C4-2B (cell line): ENCODE results near the gene RTBDN.
A peak's percentile ranks its signal among the peaks of the same experiment; 100 is the strongest.

ENCODE experiments used
- H3K27ac ChIP-seq: fragments of 450-650 bp; 2 replicates; pipeline ENCODE4 v1.5.1; 2017
- CTCF ChIP-seq: fragments of 450-650 bp; conservative IDR thresholded peaks from 2 replicates; pipeline ENCODE4 v1.5.1; 2017; ENCODE audit warnings: mild to moderate bottlenecking
- ZFX ChIP-seq: fragments of 450-650 bp; IDR thresholded peaks from 2 replicates; pipeline ENCODE4 v1.6.1; 2017

The RTBDN gene

DNA sequence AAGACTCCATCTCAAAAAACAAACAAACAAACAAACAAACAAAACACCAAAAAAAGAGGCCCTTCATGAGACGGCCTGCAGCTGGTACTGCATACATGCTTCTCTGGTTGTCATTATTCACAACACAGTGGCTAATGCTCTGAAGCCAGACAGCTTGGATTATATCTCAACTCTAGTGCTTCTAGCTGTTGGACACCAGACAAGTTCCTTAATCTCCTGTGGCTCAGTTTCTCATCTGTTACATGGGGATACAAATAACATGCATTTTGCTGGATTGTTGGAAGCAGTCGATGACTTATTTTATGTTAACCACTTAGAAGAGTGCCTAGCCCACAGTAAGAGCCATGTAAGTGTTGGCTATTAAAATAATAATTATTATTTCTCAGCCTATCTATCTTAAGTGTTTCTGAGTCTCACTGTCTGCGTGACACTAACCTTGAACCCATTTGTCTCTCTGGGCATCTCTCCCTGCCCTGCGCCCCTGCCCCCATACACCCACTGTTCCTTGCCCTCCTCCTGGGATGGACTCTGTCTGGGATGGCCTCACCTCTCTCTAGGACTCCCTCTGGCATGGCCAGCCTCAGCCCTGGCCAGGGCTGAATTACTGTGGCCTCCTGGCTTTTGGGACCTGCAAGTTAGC, 46.2 kb downstream of the RTBDN start:
- H3K27ac ChIP-seq, result peak overlapping the region; percentile 95
- TF ChIP-seq ZFX (no peak), CTCF (no peak)

GRCh38 chr19:12787458-12787857, 46.9 kb downstream of the RTBDN start:
- TF ChIP-seq CTCF (no peak), ZFX (no peak)

DNA sequence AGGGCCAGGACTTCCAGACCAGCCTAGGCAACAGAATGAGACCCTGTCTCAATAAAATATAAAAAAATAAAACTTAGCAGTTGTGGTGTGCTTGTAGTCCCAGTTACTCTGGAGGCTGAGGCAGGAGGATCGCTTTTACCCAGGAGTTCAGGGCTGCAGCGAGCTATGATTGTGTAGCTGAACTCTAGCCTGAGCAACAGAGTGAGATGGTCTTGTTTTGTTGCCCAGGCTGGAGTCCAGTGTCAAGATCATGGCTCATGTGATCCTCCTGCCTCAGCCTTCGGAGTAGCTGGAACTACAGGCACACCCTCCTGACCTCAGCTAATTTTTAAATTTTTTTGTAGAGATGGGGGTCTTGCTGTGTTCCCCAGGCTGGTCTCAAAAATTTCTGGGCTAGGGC, 47.4 kb downstream of the RTBDN start:
- H3K27ac ChIP-seq, result peak overlapping the region; percentile 95
- TF ChIP-seq CTCF (no peak), ZFX (no peak)

More at GRCh38 chr19:12787458-12787857, 46.9 kb downstream of the RTBDN start:
- peak overlapping the region; percentile 95 for H3K27ac ChIP-seq

DNA sequence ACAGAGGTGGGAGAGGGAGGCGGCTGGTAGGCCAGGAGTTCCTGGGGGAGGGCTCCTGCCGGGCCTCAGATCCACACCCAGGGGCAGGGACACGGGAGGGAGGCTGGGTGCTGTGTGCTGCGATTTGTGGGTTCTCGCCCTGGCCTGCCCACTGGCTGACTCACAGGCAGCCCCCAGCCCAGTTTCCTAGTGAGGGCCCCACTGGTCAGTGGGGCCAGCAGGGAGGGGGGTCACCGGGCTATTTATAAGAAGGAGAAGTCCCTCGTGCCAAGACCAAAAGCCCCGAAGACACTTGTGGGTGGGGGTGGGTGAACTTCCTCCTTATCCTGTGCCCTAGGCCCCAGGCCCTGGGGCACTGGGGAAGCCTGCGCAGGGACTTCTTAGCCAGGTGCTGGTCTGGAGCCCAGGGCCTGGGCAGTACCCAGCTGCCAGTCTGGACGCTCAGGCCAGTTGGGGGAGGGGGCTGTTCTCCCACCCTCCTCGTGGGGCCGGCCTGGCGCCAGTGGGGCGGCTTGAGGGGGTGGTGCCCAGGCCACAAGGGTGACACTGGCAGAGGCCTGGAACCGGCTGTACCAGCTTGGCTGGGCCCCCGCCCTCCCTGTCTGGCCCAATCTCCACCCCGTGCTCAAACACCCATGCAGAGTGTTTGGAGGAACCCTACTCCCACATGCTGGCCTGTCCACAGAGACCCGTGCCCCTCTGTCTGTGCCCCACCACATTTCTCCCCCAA, 48.1 kb downstream of the RTBDN start:
- H3K27ac ChIP-seq, result peak overlapping the region; percentile 95
- TF ChIP-seq CTCF, result no peak
- TF ChIP-seq ZFX, result peak; percentile 70; the same call in 1 of the 2 replicates

GRCh38 chr19:12785431-12786031, 48.8 kb downstream of the RTBDN start:
- H3K27ac ChIP-seq, result peak overlapping the region; percentile 95
- no peak for TF ChIP-seq CTCF
- no peak for TF ChIP-seq ZFX

GRCh38 chr19:12784871-12785430, 49.4 kb downstream of the RTBDN start:
- no peak for TF ChIP-seq ZFX
- no peak for TF ChIP-seq CTCF
- H3K27ac ChIP-seq, result peak overlapping the region; percentile 95
